HepG2 (cell line): Measurements from ENCODE around the gene PRR23E.

ENCODE experiments used
- ZNF121 ChIP-seq: sonication (generic); formaldehyde crosslinking; IDR thresholded peaks from 2 replicates; pipeline ENCODE4 v1.5.0; 2020; ENCODE audit warnings: mild to moderate bottlenecking, missing genetic modification reagents
- TF ChIP-seq, protein P1 (sequence below), 2 experiments: sonication (generic) in 1 of 2; formaldehyde crosslinking in 1 of 2; IDR thresholded peaks; 2 replicates each; pipeline versions ENCODE4 v1.4.0 to v1.6.1; 2016 to 2020; ENCODE audit warnings: borderline replicate concordance in 1 of 2, low read depth in 1 of 2, mild to moderate bottlenecking in 1 of 2, missing genetic modification reagents in 1 of 2
- TF ChIP-seq, protein P2 (sequence below): sonication (generic); formaldehyde crosslinking; IDR thresholded peaks from 2 replicates; pipeline ENCODE4 v1.4.0; 2020; ENCODE audit warnings: missing genetic modification reagents, mild to moderate bottlenecking, borderline replicate concordance

DNA sequence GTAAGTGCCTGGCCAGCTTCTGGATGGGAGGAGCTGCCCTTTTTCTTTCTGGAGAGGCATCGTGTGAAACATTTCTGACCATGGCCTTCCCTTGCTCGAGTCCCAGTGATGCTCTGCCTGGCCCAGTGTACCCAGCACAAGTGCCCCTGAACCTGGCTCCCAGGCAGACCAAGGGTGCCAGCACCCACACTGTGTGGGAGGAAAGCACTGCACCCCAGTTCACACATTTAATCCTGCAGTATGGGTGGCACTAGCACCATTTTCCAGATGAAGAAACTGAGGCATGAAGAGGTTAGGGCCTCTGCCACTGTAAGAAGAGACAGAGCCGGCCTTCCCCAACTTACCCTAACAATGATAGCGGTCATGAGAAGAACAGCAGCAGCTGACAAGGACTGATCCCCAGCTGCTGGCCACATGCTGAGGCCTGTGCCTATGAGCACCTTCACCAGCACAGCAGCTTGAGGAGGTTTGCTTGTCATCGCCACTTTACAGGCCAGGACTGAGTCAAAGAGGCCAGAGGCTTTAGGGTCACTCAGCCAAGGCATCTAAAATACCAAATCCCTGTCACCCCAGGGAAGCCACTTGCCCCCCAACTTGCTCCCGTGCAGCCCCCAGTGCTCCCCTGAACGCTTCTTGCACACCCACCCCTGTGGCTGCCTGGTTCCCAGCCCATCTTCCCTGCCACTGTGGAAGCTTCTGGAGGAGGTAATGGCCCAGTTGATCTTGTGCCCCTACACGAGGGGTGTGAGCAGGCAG is 15.0 kb downstream of the PRR23E start:
- TF ChIP-seq ZNF121 (CRISPR knock-in tag), result no peak
- TF ChIP-seq, protein P1, sequence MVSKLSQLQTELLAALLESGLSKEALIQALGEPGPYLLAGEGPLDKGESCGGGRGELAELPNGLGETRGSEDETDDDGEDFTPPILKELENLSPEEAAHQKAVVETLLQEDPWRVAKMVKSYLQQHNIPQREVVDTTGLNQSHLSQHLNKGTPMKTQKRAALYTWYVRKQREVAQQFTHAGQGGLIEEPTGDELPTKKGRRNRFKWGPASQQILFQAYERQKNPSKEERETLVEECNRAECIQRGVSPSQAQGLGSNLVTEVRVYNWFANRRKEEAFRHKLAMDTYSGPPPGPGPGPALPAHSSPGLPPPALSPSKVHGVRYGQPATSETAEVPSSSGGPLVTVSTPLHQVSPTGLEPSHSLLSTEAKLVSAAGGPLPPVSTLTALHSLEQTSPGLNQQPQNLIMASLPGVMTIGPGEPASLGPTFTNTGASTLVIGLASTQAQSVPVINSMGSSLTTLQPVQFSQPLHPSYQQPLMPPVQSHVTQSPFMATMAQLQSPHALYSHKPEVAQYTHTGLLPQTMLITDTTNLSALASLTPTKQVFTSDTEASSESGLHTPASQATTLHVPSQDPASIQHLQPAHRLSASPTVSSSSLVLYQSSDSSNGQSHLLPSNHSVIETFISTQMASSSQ (IDR thresholded peaks at IDR 0.05; ENCODE audit: low read depth), result no peak
- TF ChIP-seq, protein P1 (CRISPR knock-in tag; IDR thresholded peaks at IDR 0.05; ENCODE audit: borderline replicate concordance), result no peak
- TF ChIP-seq, protein P2, sequence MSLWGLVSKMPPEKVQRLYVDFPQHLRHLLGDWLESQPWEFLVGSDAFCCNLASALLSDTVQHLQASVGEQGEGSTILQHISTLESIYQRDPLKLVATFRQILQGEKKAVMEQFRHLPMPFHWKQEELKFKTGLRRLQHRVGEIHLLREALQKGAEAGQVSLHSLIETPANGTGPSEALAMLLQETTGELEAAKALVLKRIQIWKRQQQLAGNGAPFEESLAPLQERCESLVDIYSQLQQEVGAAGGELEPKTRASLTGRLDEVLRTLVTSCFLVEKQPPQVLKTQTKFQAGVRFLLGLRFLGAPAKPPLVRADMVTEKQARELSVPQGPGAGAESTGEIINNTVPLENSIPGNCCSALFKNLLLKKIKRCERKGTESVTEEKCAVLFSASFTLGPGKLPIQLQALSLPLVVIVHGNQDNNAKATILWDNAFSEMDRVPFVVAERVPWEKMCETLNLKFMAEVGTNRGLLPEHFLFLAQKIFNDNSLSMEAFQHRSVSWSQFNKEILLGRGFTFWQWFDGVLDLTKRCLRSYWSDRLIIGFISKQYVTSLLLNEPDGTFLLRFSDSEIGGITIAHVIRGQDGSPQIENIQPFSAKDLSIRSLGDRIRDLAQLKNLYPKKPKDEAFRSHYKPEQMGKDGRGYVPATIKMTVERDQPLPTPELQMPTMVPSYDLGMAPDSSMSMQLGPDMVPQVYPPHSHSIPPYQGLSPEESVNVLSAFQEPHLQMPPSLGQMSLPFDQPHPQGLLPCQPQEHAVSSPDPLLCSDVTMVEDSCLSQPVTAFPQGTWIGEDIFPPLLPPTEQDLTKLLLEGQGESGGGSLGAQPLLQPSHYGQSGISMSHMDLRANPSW (CRISPR knock-in tag), result no peak
